Peyer's patch (tissue), 4 donors: ENCODE data around the gene GRID2IP. TPM values are rescaled to one million over a fixed set of nuclear protein-coding genes. Genes with fewer than 3 reads are reported as not detected.

Experiments
- DNase-seq, 3 donors: peaks; one replicate each; pipeline ENCODE4 v3.0.0-alpha.2; 2017 to 2019
- H3K27ac ChIP-seq, 4 donors: fragments of 200-600 bp; sonication (generic); one replicate each; pipeline ENCODE4 v1.5.1; 2016 to 2019
- H3K27me3 ChIP-seq, 2 donors: fragments of 200-600 bp; sonication (generic); one replicate each; pipeline ENCODE4 v1.5.1; 2019
- H3K36me3 ChIP-seq, 3 donors: fragments of 200-600 bp; sonication (generic); one replicate each; pipeline ENCODE4 v1.5.1; 2016 to 2019
- H3K4me1 ChIP-seq, 4 donors: fragments of 200-600 bp; sonication (generic); one replicate each; pipeline ENCODE4 v1.5.1; 2016 to 2019
- H3K4me3 ChIP-seq, 4 donors: fragments of 200-600 bp; sonication (generic); 1 replicate in 3 of 4; 2 replicates in 1 of 4; pipeline ENCODE4 v1.5.1; 2016 to 2019; ENCODE audit warnings: mild to moderate bottlenecking in 1 of 4
- H3K9me3 ChIP-seq, 4 donors: fragments of 200-600 bp; sonication (generic); one replicate each; pipeline ENCODE4 v1.5.1; 2016 to 2019; ENCODE audit warnings: mild to moderate bottlenecking in 1 of 4
- POLR2A ChIP-seq, 2 donors: fragments of 450-650 bp; IDR thresholded peaks; one replicate each; pipeline ENCODE4 v1.5.1; 2017; ENCODE audit warnings: antibody characterized with exemption in 2 of 2, mild to moderate bottlenecking in 2 of 2, moderate library complexity in 2 of 2
- total RNA-seq, 4 donors: library from RNA; depleted of rRNA; stranded (reverse); fragments of >200 nt; gene quantifications; one replicate each; pipeline ENCODE4 v1.1.0, GENCODE V29; 2016
- TF ChIP-seq, protein P1 (sequence below), 6 experiments: fragments of 450-650 bp in 4 of 6; fragments of 200-600 bp in 2 of 6; sonication (generic) in 1 of 6; IDR thresholded peaks; one replicate each; pipeline ENCODE4 v1.5.1; 2017 to 2019; ENCODE audit warnings: antibody characterized with exemption in 6 of 6, mild to moderate bottlenecking in 3 of 6, moderate library complexity in 1 of 6

The GRID2IP gene
- total RNA-seq, 4 donors from 2014 or later = 0.40 to 0.95 (median 0.88) TPM; not detected in 1

DNA sequence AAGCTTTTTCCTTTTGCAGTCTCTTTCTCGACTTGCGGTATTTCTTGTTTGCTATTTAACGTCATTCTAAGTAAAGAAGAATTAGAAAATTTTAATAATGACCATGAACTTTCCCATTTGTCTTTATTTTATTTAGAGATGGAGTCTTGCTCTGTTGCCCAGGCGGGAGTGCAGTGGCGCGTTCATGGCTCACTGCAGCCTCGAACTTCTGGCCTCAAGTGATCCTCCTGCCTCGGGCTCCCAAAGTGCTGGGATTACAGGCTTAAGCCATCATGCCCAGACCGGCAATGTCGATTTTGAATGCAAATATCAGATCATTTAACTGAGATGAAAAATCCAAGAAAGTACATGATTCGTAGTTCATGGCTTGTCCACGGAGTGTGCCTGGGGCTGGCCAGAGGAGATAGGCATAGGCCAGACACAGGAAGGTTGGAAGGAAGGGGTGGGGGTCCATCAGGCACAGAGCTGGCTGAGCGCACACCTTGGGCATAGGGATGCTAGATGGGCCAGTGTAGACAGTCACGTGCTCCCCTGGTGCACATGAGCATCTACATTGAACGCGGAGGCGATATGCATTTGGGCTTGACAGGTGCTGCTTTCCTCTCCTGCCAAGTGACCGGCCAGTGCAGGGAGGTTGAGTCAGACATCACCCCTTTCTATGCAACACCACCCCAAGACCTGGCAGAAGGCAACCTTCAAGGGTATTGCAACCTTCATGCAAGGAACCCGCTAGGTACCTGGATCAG is 64.7 kb downstream of the GRID2IP start:
- no peaks in the 10 kb centered on the region for H3K36me3 ChIP-seq
- TF ChIP-seq, protein P1, sequence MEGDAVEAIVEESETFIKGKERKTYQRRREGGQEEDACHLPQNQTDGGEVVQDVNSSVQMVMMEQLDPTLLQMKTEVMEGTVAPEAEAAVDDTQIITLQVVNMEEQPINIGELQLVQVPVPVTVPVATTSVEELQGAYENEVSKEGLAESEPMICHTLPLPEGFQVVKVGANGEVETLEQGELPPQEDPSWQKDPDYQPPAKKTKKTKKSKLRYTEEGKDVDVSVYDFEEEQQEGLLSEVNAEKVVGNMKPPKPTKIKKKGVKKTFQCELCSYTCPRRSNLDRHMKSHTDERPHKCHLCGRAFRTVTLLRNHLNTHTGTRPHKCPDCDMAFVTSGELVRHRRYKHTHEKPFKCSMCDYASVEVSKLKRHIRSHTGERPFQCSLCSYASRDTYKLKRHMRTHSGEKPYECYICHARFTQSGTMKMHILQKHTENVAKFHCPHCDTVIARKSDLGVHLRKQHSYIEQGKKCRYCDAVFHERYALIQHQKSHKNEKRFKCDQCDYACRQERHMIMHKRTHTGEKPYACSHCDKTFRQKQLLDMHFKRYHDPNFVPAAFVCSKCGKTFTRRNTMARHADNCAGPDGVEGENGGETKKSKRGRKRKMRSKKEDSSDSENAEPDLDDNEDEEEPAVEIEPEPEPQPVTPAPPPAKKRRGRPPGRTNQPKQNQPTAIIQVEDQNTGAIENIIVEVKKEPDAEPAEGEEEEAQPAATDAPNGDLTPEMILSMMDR (IDR thresholded peaks at IDR 0.05) = no peak
- no peak for TF ChIP-seq POLR2A (IDR thresholded peaks at IDR 0.05)

DNA sequence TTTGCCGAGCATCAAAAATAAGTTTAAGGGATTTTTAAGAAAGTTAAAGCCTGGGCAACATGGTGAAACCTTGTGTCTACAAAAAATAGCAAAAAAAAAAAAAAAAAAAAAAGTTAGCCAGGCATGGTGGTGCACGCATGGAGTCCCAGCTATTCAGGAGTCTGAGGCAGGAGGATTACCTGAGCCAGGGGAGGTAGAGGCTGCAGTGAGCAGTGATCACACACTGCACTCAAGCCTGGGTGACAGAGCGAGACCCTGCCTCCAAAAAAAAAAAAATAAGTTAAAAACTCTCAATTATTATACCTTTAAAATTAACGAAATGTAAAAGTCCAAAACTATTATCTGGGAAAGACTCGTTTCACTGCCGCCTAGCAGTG is 68.5 kb downstream of the GRID2IP start:
- TF ChIP-seq, protein P1 (IDR thresholded peaks at IDR 0.05) = no peak
- no peak for TF ChIP-seq POLR2A (IDR thresholded peaks at IDR 0.05)
- H3K4me3 ChIP-seq = peak overlapping the region; percentile 90 to 99 (median 98)
- H3K4me1 ChIP-seq = peaks cover 0 to 38% (median 7%) of the 10 kb centered on the region in 4 donors
- H3K9me3 ChIP-seq = no peaks in the 10 kb centered on the region
- DNase-seq = no peak
- no peaks in the 10 kb centered on the region for H3K27me3 ChIP-seq
- H3K36me3 ChIP-seq = no peaks in the 10 kb centered on the region
- H3K27ac ChIP-seq = peak overlapping the region; percentile 91 to 98 (median 96)

More for the DNA sequence above, 64.7 kb downstream of the GRID2IP start:
- Histone ChIP-seq H3K27ac (no peak overlapping the region), H3K9me3 (peaks cover 0 to 3% (median 0%) of the 10 kb centered on the region in 4 donors), H3K4me1 (peaks cover 0 to 17% (median 5%) of the 10 kb centered on the region in 4 donors), H3K4me3 (no peak overlapping the region), H3K27me3 (no peaks in the 10 kb centered on the region)
- DNase-seq = no peak

DNA sequence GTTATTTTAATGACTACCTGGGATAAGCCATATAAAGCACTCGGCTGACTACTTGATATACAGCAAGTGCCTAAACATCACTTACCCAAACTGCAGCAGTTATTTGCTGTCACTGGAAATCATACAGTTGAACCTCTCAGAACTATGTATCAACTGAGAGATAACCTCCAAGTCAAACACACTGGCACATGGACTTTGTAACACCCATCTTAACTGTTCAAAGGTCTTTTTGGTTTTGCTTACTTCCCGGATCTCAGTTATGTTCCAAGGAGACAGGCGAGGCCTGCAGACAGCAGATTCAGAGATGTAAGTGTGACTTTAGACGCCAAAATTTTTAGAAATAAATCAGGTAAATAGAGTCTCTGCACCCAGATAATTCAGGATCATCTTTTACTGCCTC is 69.0 kb downstream of the GRID2IP start:
- Histone ChIP-seq H3K4me1 (peaks cover 0 to 42% (median 7%) of the 10 kb centered on the region in 4 donors), H3K4me3 (peak overlapping the region in 2 of 4 donors; percentile 99), H3K27ac (peak overlapping the region in 3 of 4 donors; percentile 93 to 98 (median 98))

DNA sequence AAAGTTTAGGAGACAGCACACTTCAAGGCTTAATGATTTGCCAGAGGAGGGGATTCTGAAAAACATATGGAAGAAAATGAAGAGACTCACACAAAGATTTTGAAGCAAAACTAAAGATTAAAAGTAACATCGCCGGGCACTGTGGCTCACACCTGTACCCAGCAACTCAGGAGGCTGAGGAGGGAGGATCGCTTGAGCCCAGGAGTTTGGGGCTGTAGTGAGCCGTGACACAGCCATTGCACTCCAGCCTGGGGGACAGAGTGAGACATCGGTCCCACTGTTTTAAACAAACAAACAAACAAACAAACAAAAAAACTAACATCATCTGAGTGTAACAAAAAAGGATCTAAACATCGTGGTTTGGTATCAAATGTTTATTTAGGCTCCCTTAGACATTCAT is 69.8 kb downstream of the GRID2IP start:
- Histone ChIP-seq H3K27ac (peak overlapping the region in 2 of 4 donors; percentile 27 to 98), H3K4me3 (peak overlapping the region in 2 of 4 donors; percentile 99)

More for the DNA sequence above, 69.0 kb downstream of the GRID2IP start:
- DNase-seq = peak in 1 of 3 donors; percentile 62
- no peaks in the 10 kb centered on the region for H3K27me3 ChIP-seq
- H3K36me3 ChIP-seq = no peaks in the 10 kb centered on the region
- H3K9me3 ChIP-seq = no peaks in the 10 kb centered on the region
- TF ChIP-seq, protein P1 (IDR thresholded peaks at IDR 0.05) = no peak
- peak in 1 of 2 donors; percentile 70 for TF ChIP-seq POLR2A (IDR thresholded peaks at IDR 0.05)

DNA sequence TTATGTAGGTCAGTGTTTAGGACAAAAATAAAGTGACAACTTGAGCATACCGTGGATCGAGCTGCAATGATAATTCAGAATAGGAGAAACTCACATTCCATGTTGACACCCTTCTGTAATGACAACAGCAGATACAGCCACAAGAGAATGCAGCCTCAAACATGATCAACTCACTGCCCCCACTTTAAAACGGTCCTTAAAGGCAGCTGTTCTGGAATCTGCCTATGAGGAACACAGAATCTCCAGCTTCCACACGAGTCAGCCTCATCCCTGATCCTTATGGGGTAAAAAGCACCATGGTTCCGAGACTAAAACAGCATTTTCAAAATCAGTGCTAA is 71.0 kb downstream of the GRID2IP start:
- Histone ChIP-seq H3K27me3 (no peaks in the 10 kb centered on the region), H3K4me3 (no peak overlapping the region), H3K36me3 (no peaks in the 10 kb centered on the region), H3K27ac (no peak overlapping the region), H3K4me1 (peaks cover 0 to 52% (median 7%) of the 10 kb centered on the region in 4 donors), H3K9me3 (no peaks in the 10 kb centered on the region)
- TF ChIP-seq POLR2A (IDR thresholded peaks at IDR 0.05) = no peak
- TF ChIP-seq, protein P1 (IDR thresholded peaks at IDR 0.05) = no peak
- no peak for DNase-seq

More for the DNA sequence above, 69.8 kb downstream of the GRID2IP start:
- DNase-seq = no peak
- TF ChIP-seq POLR2A (IDR thresholded peaks at IDR 0.05) = no peak
- TF ChIP-seq, protein P1 (IDR thresholded peaks at IDR 0.05) = no peak
- H3K36me3 ChIP-seq = no peaks in the 10 kb centered on the region
- peaks cover 0 to 50% (median 7%) of the 10 kb centered on the region in 4 donors for H3K4me1 ChIP-seq
- H3K27me3 ChIP-seq = no peaks in the 10 kb centered on the region
- no peaks in the 10 kb centered on the region for H3K9me3 ChIP-seq
